ENCODE data around the gene ZGPAT. TPM values are rescaled to one million over a fixed set of nuclear protein-coding genes. Genes with fewer than 3 reads are reported as not detected.

Gene ZGPAT
- total RNA-seq, 6 experiments from 2014 or later = 18.3 to 22.9 (median 19.6) TPM

DNA sequence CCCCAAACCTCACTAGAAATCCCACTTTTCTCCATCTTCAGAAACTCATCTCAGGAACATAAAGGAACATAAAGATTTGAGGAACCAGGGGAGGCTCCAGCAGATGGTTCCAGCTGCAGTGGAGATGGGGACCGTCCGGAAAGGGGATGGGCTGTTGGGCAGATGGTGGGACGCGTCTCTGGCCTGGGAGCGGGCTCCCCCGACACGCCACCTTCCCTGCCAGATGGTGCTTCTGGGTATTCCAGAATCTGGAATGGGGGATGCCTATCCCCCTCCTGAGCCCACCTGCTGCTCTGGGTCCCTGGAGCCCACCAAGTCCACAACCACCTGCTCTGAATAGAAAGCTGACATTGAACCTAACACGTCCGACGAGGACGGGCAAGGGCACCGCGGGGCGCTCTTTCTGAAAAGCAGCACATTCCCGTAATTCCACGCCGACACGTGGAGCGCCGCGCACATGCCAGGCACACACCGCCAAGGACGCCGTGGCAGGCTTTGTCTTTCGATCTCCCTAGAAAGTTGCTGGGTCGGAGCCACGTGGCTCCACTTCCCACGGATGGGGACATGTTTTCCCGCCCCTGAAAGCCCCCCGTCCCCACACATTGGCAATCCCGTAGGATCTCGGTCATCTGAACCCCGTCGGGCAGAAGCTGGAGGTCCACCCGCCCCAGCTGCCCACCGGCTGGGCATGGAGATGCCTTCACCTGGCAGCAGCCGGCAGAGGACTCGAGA, 59.0 kb downstream of the ZGPAT start:
- H3K36me3 Mint-ChIP-seq (ENCODE audit: low read depth) = no peaks in the 10 kb centered on the region

GRCh38 chr20:63767456-63767855, 59.6 kb downstream of the ZGPAT start:
- no peak for DNase-seq
- Mint-ChIP-seq H3K27ac (no peak overlapping the region), H3K4me1 (ENCODE audit: low read depth) (no peaks in the 10 kb centered on the region; the same call in 1 of the 2 replicates), H3K9me3 (no peaks in the 10 kb centered on the region), H3K4me3 (no peak overlapping the region), H3K27me3 (ENCODE audit: insufficient read depth) (peaks cover 20% of the 10 kb centered on the region), H3K36me3 (ENCODE audit: low read depth) (no peaks in the 10 kb centered on the region)
- TF ChIP-seq CTCF (IDR thresholded peaks at IDR 0.05) = no peak

More for the DNA sequence above, 59.0 kb downstream of the ZGPAT start:
- H3K4me1 Mint-ChIP-seq (ENCODE audit: low read depth) = no peaks in the 10 kb centered on the region
- H3K9me3 Mint-ChIP-seq = no peaks in the 10 kb centered on the region
- no peak overlapping the region for H3K4me3 Mint-ChIP-seq
- TF ChIP-seq CTCF (IDR thresholded peaks at IDR 0.05) = no peak
- no peak overlapping the region for H3K27ac Mint-ChIP-seq
- DNase-seq = no peak
- peaks cover 20% of the 10 kb centered on the region for H3K27me3 Mint-ChIP-seq (ENCODE audit: insufficient read depth)

DNA sequence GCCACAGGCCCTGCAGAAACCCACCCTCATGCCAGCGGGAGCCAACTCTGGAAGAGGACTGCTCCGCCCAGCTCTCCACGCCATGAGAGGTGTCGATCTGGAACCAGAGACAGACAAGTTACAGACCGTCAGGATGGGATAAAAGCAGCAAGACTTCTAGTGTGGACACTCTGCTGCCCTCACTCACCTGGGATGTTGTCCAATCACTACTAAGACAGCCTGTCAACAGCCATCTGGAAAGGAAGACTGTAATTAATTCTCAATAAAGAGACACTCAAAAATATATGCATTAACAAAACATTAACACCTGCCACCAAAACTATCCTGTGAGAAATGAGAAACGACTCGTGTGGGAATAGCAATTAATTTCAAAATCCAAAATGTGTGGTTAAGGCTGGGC, 60.0 kb downstream of the ZGPAT start:
- Mint-ChIP-seq H3K27me3 (ENCODE audit: insufficient read depth) (peaks cover 20% of the 10 kb centered on the region), H3K4me3 (no peak overlapping the region), H3K36me3 (ENCODE audit: low read depth) (no peaks in the 10 kb centered on the region), H3K27ac (no peak overlapping the region), H3K9me3 (no peaks in the 10 kb centered on the region), H3K4me1 (ENCODE audit: low read depth) (peaks cover 3% of the 10 kb centered on the region; the same call in 1 of the 2 replicates)
- no peak for TF ChIP-seq CTCF (IDR thresholded peaks at IDR 0.05)
- no peak for DNase-seq

GRCh38 chr20:63768591-63769515, 61.0 kb downstream of the ZGPAT start:
- DNase-seq = no peak
- Mint-ChIP-seq H3K4me3 (no peak overlapping the region), H3K27ac (no peak overlapping the region), H3K27me3 (ENCODE audit: insufficient read depth) (peaks cover 15% of the 10 kb centered on the region), H3K36me3 (ENCODE audit: low read depth) (no peaks in the 10 kb centered on the region), H3K9me3 (no peaks in the 10 kb centered on the region), H3K4me1 (ENCODE audit: low read depth) (peaks cover 7% of the 10 kb centered on the region; the same call in 1 of the 2 replicates)
- TF ChIP-seq CTCF (IDR thresholded peaks at IDR 0.05) = no peak

DNA sequence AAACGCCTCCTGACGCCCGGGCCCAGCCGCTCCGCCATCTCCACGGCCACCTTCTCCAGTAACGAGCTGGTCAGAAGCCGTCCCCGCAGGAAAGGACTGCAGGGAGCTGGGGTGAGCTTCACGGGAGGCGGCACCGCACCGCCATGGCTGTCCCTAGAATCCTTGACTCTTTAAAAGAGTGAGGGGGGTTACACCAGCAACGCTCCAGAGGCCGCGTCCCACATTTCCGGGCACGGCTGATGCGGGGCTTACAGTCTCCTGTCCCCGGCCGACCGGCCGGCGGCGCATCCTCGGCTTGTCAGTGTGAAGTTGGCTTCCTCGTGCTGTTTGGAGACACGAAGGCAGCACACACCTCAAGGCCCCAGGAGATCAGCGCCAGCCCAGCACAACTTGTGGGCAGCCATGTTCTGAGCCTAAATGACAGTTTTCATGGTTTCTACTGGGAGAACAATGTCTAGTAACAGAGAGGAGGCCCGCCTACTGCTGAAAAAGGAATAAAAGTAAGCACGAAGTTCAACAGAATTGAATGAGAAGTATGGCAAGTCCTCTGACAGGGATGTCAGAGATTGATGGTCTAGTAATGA, 62.1 kb downstream of the ZGPAT start:
- no peak overlapping the region for H3K27ac Mint-ChIP-seq
- no peaks in the 10 kb centered on the region for H3K36me3 Mint-ChIP-seq (ENCODE audit: low read depth)
- no peak for DNase-seq
- H3K4me1 Mint-ChIP-seq (ENCODE audit: low read depth) = peaks cover 12% of the 10 kb centered on the region; the same call in 1 of the 2 replicates
- no peaks in the 10 kb centered on the region for H3K9me3 Mint-ChIP-seq
- peaks cover 15% of the 10 kb centered on the region for H3K27me3 Mint-ChIP-seq (ENCODE audit: insufficient read depth)
- TF ChIP-seq CTCF (IDR thresholded peaks at IDR 0.05) = no peak
- no peak overlapping the region for H3K4me3 Mint-ChIP-seq

All from HFFc6 (cell line).